OCI-LY1 (cell line): ENCODE measurements around the gene SELENOV.

Experiments used
- H2AFZ ChIP-seq: fragments of 200-600 bp; sonication (generic), shearing (Covaris generic); 2 replicates; pipeline ENCODE4 v1.6.0; 2014; ENCODE audit warnings: antibody characterized with exemption, mild to moderate bottlenecking, low read length
- H3F3A ChIP-seq: fragments of 200-600 bp; sonication (generic), shearing (Covaris generic); 2 replicates; pipeline ENCODE4 v1.6.0; 2014; ENCODE audit warnings: mild to moderate bottlenecking, antibody characterized with exemption, low read length, moderate library complexity; ENCODE audit not compliant: insufficient read depth
- H3K27ac ChIP-seq: fragments of 200-600 bp; sonication (generic); 2 replicates; pipeline ENCODE4 v1.5.1; 2014; ENCODE audit warnings: low read length, mixed run types, mild to moderate bottlenecking, low read depth; ENCODE audit not compliant: poor library complexity, severe bottlenecking
- H3K27me3 ChIP-seq: fragments of 200-600 bp; sonication (generic); 2 replicates; pipeline ENCODE4 v1.6.0; 2014; ENCODE audit warnings: antibody characterized with exemption, mild to moderate bottlenecking, low read length, moderate library complexity; ENCODE audit not compliant: insufficient read depth
- H3K36me3 ChIP-seq: fragments of 200-600 bp; sonication (generic); 2 replicates; pipeline ENCODE4 v1.6.1; 2014; ENCODE audit warnings: mild to moderate bottlenecking, antibody characterized with exemption, low read length, moderate library complexity, mixed read lengths; ENCODE audit not compliant: insufficient read depth
- H3K4me1 ChIP-seq: fragments of 200-600 bp; sonication (generic); 2 replicates; pipeline ENCODE4 v1.5.1; 2014; ENCODE audit warnings: mild to moderate bottlenecking, low read length, moderate library complexity; ENCODE audit not compliant: insufficient read depth, severe bottlenecking
- H3K4me2 ChIP-seq: fragments of 200-600 bp; sonication (generic), shearing (Covaris generic); 2 replicates; pipeline ENCODE4 v1.6.1; 2014; ENCODE audit warnings: low read length
- H3K4me3 ChIP-seq: fragments of 200-600 bp; sonication (generic); 2 replicates; pipeline ENCODE4 v1.5.1; 2014; ENCODE audit warnings: low read length, low read depth, mild to moderate bottlenecking, mixed read lengths; ENCODE audit not compliant: poor library complexity, severe bottlenecking
- H3K79me2 ChIP-seq: fragments of 200-600 bp; shearing (Covaris generic); 2 replicates; pipeline ENCODE4 v1.6.1; 2016; ENCODE audit warnings: mixed run types, low read length, mixed read lengths; ENCODE audit not compliant: insufficient read depth
- H3K9ac ChIP-seq: fragments of 200-600 bp; sonication (generic), shearing (Covaris generic); 2 replicates; pipeline ENCODE4 v1.6.1; 2014; ENCODE audit warnings: mild to moderate bottlenecking, low read length, mixed read lengths
- H3K9me2 ChIP-seq: fragments of 200-600 bp; sonication (generic), shearing (Covaris generic); 2 replicates; pipeline ENCODE4 v1.6.1; 2014; ENCODE audit warnings: low read depth, mild to moderate bottlenecking, low read length, mixed read lengths
- H3K9me3 ChIP-seq: fragments of 200-600 bp; shearing (Covaris generic); 2 replicates; pipeline ENCODE4 v1.6.1; 2014; ENCODE audit warnings: low read length, mixed read lengths
- H4K20me1 ChIP-seq: fragments of 200-600 bp; sonication (generic), shearing (Covaris generic); 2 replicates; pipeline ENCODE4 v1.6.0; 2016; ENCODE audit warnings: mild to moderate bottlenecking, low read length; ENCODE audit not compliant: insufficient read depth
- CTCF ChIP-seq: fragments of 200-600 bp; sonication (generic), shearing (Covaris generic); IDR thresholded peaks from 2 replicates; pipeline ENCODE4 v1.5.1; 2017; ENCODE audit warnings: mild to moderate bottlenecking, antibody characterized with exemption, low read length, moderate library complexity, mixed read lengths
- EZH2 ChIP-seq: fragments of 200-600 bp; sonication (generic), shearing (Covaris generic); IDR thresholded peaks from 2 replicates; pipeline ENCODE4 v1.8.0; 2017; ENCODE audit warnings: borderline replicate concordance, mixed run types, mild to moderate bottlenecking, antibody characterized with exemption, low read length, moderate library complexity, mixed read lengths

The SELENOV gene

GRCh38 chr19:39520541-39521484, 5.9 kb downstream of the SELENOV start:
- Histone ChIP-seq H3K9me2 (no peaks in the 10 kb centered on the region), H3K27me3 (0 out of 2 replicates have a peak, but pooled peaks cover 6% of the 10 kb centered on the region), H3K4me3 (no peak overlapping the region), H4K20me1 (no peaks in the 10 kb centered on the region), H3K9me3 (no peaks in the 10 kb centered on the region), H2AFZ (no peak overlapping the region), H3K27ac (no peak overlapping the region), H3K4me2 (no peak overlapping the region), H3K4me1 (peaks cover 36% of the 10 kb centered on the region), H3K79me2 (no peaks in the 10 kb centered on the region), H3K36me3 (no peaks in the 10 kb centered on the region), H3K9ac (no peak overlapping the region), H3F3A (no peaks in the 10 kb centered on the region)
- no peak for TF ChIP-seq CTCF
- TF ChIP-seq EZH2: no peak

GRCh38 chr19:39524495-39524894, 9.6 kb downstream of the SELENOV start:
- no peaks in the 10 kb centered on the region for H3F3A ChIP-seq
- H3K79me2 ChIP-seq: no peaks in the 10 kb centered on the region
- no peaks in the 10 kb centered on the region for H3K9me3 ChIP-seq
- peaks cover 22% of the 10 kb centered on the region for H3K4me1 ChIP-seq
- no peaks in the 10 kb centered on the region for H4K20me1 ChIP-seq
- no peaks in the 10 kb centered on the region for H3K27me3 ChIP-seq
- no peak overlapping the region for H3K4me2 ChIP-seq
- H3K36me3 ChIP-seq: no peaks in the 10 kb centered on the region
- H3K9me2 ChIP-seq: no peaks in the 10 kb centered on the region
- no peak overlapping the region for H2AFZ ChIP-seq
- no peak overlapping the region for H3K27ac ChIP-seq
- H3K9ac ChIP-seq: no peak overlapping the region
- TF ChIP-seq CTCF: no peak
- TF ChIP-seq EZH2: no peak
- no peak overlapping the region for H3K4me3 ChIP-seq

- H3K4me3 ChIP-seq: no peak overlapping the region
- no peaks in the 10 kb centered on the region for H3K9me2 ChIP-seq
- TF ChIP-seq EZH2 (no peak), CTCF (no peak)
- H3K4me2 ChIP-seq: no peak overlapping the region
- H3K27me3 ChIP-seq: no peaks in the 10 kb centered on the region
- no peaks in the 10 kb centered on the region for H3K79me2 ChIP-seq
- H3F3A ChIP-seq: no peaks in the 10 kb centered on the region
- no peaks in the 10 kb centered on the region for H4K20me1 ChIP-seq
- no peaks in the 10 kb centered on the region for H3K36me3 ChIP-seq
- H2AFZ ChIP-seq: no peak overlapping the region
- H3K9ac ChIP-seq: no peak overlapping the region
- peaks cover 15% of the 10 kb centered on the region for H3K4me1 ChIP-seq
- H3K27ac ChIP-seq: no peak overlapping the region
- H3K9me3 ChIP-seq: no peaks in the 10 kb centered on the region
Measured at GRCh38 chr19:39525205-39525604, 10.3 kb downstream of the SELENOV start.
